ENCODE data around the gene COL23A1.
"Not testable (repeated sequence)": the region's sequence is repeated elsewhere in the genome, so short reads cannot be mapped to it uniquely, and the experiment has no call there.

COL23A1 gene

DNA sequence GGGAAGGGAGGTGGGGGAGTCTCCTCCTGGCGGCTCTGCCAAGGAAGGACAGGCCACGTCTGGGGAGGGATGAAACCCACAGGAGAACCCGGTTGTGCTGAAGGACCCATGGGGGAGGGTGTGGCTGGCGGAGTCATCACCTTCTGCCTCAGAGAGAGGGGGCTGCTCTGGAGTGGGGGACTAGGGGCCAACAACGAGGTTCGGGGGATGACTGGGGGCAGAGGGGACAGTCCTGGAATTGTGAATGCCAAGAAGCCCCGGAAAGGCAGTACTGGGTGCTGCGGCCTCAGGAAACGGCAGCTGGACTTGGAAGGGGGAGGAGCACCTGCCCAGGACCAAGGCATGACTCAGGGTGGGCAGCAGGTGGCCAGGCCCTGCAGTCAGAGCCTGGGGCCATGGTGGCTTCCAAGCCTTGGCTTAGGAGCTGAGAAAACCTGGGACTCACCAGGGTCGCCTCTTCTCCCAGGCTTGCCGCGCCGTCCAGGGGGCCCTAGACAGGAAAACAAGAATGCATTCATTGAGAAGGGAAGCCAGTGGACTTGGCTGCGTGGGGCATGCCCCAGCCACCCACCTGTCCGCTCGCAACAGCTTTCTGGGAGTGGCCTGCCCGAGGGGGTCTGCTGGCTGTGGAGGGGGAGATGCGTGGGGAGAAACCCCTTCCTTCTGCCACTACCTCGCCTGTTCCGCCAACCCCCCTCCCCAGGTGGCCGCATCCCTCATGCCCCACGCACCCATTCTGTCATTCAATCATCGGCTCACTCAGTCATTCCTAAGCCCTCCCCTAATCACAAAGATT is 283.6 kb downstream of the COL23A1 start:
- CTCF ChIA-PET: interaction anchor here (0.7 to 0.9 kb wide), 2 partner anchors 26 to 36 kb away, joined by 3 to 4 read pairs; no protein-coding TSS in a partner anchor
- H3K27ac ChIP-seq: no peak overlapping the region
- POLR2A ChIA-PET (ENCODE audit: low non-redundant PET): no interaction called here
- TF ChIP-seq, protein P1, sequence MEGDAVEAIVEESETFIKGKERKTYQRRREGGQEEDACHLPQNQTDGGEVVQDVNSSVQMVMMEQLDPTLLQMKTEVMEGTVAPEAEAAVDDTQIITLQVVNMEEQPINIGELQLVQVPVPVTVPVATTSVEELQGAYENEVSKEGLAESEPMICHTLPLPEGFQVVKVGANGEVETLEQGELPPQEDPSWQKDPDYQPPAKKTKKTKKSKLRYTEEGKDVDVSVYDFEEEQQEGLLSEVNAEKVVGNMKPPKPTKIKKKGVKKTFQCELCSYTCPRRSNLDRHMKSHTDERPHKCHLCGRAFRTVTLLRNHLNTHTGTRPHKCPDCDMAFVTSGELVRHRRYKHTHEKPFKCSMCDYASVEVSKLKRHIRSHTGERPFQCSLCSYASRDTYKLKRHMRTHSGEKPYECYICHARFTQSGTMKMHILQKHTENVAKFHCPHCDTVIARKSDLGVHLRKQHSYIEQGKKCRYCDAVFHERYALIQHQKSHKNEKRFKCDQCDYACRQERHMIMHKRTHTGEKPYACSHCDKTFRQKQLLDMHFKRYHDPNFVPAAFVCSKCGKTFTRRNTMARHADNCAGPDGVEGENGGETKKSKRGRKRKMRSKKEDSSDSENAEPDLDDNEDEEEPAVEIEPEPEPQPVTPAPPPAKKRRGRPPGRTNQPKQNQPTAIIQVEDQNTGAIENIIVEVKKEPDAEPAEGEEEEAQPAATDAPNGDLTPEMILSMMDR (conservative IDR thresholded peaks at IDR 0.05; ENCODE audit: low read depth): no peak
- DNase-seq (ENCODE audit: low spot score): no peak

DNA sequence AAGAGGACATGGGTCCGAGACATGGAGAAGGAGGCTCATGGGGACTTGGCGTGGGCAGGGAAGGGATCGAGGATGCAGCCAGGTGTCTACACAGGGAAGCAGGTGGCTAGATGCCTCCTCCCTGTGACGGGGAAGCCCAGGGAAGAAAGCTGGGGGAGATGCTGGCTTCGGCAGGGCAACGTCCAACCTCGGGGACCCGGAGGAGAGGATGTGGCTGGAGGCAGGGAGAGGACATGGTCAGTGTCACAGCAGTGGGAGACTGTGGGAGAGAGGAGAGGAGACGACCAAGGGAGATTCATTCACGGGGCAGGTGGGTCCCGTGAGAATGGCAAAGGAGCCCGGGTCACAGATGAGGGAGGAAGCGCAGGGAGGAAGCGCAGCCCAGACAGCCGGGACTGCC is 284.4 kb downstream of the COL23A1 start:
- DNase-seq (ENCODE audit: low spot score): no peak
- CTCF ChIA-PET: interaction anchor here (0.8 kb wide), 1 partner anchor 156 kb away, joined by 4 read pairs; no protein-coding TSS in a partner anchor
- H3K27ac ChIP-seq: no peak overlapping the region
- TF ChIP-seq, protein P1 (conservative IDR thresholded peaks at IDR 0.05; ENCODE audit: low read depth): no peak
- POLR2A ChIA-PET (ENCODE audit: low non-redundant PET): no interaction called here

- TF ChIP-seq, protein P1 (conservative IDR thresholded peaks at IDR 0.05; ENCODE audit: low read depth): no peak
- H3K27ac ChIP-seq: no peak overlapping the region
- ChIA-PET POLR2A (ENCODE audit: low non-redundant PET) (interaction anchor here (0.6 kb wide), 1 partner anchor 52 kb away, joined by 4 read pairs; no protein-coding TSS in a partner anchor), CTCF (interaction anchor here (0.8 to 1.3 kb wide), 2 partner anchors 24 to 156 kb away, joined by 4 to 5 read pairs; no protein-coding TSS in a partner anchor)
- no peak for DNase-seq (ENCODE audit: low spot score)
These were observed 285.2 kb downstream of the COL23A1 start for GRCh38 chr5:178304761-178305645.

DNA sequence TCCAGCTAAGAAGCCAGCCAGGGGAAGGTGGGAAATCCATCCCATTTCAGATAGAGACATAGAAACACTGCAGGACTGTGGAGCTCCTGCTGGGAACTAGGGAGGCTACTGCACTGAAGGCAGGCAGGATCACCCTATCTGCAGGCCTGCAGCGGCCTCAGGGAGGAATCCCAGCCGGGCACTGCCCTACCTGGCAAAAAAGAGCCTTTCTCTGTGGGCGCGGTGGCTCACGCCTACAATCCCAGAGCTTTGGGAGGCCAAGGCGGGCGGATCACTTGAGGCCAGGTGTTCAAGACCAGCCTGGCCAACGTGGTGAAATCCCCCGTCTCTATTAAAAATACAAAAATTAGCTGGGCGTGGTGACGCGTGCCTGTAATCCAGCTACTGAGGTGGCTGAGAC is 286.2 kb downstream of the COL23A1 start:
- POLR2A ChIA-PET (ENCODE audit: low non-redundant PET): no interaction called here
- TF ChIP-seq, protein P1 (conservative IDR thresholded peaks at IDR 0.05; ENCODE audit: low read depth): no peak
- CTCF ChIA-PET: interaction anchor here (0.6 to 1.3 kb wide), 2 partner anchors 23 to 63 kb away, joined by 3 to 5 read pairs; no protein-coding TSS in a partner anchor
- no peak overlapping the region for H3K27ac ChIP-seq
- DNase-seq (ENCODE audit: low spot score): no peak

- POLR2A ChIA-PET (ENCODE audit: low non-redundant PET); DNase-seq (ENCODE audit: low spot score); CTCF ChIA-PET; H3K27ac ChIP-seq: not testable (repeated sequence)
These were observed 287.9 kb downstream of the COL23A1 start for GRCh38 chr5:178302321-178302720.

DNA sequence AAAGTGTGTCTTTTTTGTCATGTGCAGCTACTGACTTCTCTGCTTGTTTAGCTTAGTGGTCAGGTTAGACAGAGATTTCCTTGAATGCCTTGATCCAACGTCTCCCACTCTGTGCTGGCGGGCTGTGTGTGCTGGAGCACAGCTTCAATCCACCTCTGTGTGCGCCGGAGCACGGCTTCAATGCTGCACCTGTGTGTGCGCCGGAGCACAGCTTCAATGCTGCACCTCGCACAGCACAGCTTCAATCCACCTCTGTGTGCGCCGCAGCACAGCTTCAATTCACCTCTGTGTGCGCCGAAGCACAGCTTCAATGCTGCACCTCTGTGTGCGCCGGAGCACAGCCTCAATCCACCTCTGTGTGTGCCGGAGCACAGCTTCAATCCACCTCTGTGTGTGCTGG is 288.6 kb downstream of the COL23A1 start:
- ChIA-PET CTCF (no interaction called here), POLR2A (ENCODE audit: low non-redundant PET) (no interaction called here)
- no peak for DNase-seq (ENCODE audit: low spot score)
- TF ChIP-seq, protein P1 (conservative IDR thresholded peaks at IDR 0.05; ENCODE audit: low read depth): no peak
- no peak overlapping the region for H3K27ac ChIP-seq
